GM19193 (cell line): ENCODE results near the gene TEDC1.

ENCODE experiments used
- POLR2A ChIP-seq: IDR thresholded peaks from 4 replicates; pipeline ENCODE4 v1.6.1; 2011; ENCODE audit not compliant: insufficient read depth, insufficient read length; ENCODE audit errors: extremely low read depth

The TEDC1 gene, protein sequence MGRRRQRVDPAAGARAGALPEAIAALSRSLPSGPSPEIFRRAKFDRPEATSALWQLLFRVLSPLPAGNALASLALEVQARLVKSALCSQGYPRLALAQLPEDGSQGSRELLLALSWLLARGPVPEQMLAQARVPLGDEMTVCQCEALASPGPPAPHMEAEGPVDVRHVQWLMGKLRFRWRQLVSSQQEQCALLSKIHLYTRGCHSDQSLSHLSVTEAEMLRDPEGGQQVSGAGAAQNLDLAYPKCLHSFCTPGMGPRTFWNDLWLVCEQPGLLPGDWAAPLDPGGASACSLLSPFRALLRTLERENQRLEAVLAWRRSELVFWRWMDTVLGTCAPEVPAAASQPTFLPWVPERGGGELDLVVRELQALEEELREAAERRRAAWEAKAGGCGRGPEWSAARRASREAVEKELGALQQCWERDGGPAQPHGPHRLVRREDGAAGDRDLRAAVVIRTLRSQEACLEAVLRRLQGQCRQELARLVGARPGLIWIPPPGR

DNA sequence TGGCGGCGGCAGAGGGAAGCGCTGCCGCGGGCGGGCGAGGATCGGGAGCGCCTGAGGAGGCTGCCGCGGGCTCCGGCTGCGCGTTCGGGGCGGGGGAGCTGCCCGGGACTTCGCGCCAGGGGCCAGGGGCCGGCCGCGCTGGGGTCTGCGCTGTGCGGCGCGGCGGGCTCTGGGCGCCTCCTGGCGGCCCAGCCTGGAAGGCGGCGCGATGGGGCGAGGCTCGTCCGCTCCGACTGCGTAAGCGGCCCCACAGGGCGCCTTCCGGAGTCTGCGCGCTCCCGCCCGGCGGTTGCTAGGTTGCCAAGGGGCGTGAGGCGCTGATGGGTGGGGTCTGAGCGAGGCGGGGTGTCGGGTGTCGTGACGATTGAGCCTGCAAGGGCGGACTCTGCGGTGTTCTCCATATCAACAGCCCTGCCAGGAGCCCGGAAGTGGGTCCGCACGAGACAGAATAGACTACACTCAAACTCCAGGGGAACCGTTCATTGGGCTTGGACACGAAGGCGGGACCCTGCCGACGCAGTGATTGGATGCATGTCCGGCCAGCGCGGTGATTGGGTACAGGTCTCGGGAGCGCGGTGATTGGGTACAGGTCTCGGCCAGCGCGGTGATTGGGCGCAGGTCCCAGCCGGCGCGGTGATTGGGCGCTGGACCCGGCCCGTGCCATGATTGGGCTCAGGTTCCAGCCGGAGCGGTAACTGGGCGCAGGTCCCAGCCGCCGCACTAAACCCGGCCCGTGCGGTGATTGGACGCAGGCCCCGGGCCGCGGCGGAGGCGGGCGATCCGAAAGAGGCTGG, at the start of gene TEDC1:
TEDC1 (plus strand) TSS at position 675 of the 794 bp plus-strand sequence. CDS start 130 bp downstream, outside the sequence.
- TF ChIP-seq POLR2A, result peak; percentile 77

DNA sequence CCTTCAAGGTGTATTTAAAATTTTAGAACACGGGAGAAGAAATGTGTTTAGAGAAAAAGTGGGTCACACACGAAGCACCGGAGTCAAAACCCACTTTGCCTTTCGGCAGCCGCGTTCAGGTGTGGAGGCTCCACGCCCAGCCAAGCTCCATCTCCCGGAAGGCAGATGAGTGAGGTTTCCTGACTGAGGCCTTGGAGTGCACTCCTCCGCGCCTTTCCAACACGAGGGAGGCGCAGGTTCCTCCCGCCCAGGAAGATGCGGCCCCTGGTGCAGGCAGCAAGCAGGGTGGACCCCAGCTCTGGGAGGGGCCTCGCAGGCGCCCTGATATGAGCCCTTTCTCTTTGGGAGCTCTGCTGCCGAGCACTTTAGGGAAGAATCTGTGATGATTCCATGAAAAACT, 48.9 kb upstream of the TEDC1 start:
- TF ChIP-seq POLR2A, result no peak

GRCh38 chr14:105442834-105443233, 48.2 kb upstream of the TEDC1 start:
- TF ChIP-seq POLR2A, result no peak

DNA sequence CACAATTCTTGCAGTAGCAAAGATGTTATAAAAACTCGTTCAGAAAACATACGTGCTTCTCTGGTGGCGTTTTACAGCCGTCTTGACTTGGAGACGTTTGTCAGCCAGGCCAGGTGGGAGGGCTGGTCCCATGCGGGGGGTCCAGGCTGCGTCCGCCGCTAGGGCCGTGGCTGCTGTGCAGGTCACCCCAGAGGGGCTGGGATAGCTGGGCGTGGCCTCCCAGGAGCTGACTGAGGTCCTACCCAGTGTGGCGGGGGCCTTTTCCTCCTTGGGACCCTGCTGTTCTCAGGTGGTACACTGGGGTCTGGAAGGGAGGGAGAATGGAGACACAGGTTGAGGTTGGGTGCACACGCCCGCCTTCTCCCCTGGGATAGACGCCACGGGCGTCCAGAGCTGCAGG, 46.2 kb upstream of the TEDC1 start:
- TF ChIP-seq POLR2A, result no peak

DNA sequence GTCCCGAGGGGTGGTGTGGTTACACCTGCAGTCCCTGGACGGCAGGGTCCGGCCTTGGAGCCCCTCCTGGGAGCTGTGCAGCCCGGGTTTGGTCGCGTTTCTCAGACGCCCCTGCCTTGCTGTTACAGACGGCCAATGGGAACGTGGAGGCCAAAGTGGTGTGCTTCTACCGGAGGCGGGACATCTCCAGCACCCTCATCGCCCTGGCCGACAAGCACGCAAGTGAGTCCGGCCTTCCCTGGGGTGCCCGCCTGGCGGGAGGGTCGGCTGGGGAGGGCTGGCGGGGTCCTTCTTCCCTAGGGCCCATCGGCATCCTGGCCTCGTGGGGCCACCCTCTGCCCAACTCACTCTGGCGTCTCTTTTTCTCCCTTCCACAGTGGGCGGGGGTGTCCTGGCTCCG, 45.8 kb upstream of the TEDC1 start:
- TF ChIP-seq POLR2A, result no peak

- no peak for TF ChIP-seq POLR2A
These were observed 44.9 kb upstream of the TEDC1 start for GRCh38 chr14:105445901-105446845.

DNA sequence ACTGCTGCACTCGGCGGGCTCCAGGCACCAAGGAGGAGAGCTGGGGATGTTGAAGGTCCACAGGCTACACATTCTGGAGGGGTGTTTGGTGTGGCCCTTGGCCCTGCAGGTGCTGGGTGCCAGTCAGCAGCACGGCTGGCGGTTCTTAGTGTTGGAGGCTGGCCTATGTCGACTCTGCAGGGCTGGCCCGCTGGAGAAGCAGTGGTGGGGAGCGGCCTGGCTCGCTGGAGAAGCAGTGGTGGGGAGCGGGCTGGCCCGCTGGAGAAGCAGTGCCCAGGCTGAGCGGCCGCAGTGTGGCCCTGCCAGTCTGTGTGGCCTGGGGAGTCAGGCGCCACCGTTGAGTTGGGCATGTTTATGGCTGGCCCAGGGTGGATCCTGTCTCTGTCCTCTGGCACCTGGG, 44.1 kb upstream of the TEDC1 start:
- no peak for TF ChIP-seq POLR2A

DNA sequence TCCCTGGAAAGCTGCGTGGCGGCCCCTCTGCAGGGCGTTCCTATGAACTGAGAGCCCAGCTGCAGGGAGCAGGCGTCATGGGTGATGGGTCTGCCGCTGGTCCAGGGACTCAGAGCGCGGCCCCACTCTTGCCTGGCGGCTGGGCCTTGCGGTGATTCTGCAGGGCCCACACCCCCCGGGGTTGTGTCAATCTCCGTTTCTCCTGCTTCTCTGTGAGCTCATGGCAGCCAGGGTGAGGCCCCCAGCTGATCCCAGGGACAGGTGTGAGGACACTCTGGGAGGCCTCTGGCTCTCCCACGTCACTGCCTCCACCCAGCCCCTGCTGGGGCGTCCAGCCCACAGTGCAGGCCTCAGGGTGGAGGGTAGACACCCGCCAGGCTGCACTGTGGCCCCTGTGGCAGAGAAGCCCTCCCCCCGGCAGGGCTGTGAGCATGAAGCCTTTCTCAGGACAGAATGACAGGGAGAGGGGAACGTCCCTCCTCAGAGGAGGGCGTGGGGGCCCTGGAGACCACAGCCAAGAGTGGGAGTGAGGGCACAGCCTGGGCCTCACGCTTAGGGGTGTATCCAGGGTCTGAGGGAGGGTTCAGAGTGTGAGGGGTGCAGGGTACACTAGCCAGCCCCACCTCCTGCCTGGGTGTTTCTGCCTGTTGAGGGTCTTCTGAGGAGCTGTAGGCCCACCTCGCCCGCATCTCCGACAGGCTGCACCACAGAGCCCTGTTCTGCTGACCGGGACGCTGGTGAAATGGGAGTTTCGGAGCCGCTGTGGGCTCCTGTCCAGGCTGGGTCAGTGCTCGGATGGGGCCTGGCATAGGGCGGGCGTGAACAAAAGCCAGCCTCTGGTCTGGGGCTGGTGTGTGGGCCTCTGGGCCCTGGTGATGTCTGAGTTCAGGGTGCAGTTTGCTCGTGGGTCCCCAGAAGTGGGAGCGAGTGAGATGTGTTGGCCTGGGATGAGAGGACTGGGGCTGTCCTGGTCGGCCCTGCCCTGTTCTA, 43.1 kb upstream of the TEDC1 start:
- TF ChIP-seq POLR2A, result no peak

DNA sequence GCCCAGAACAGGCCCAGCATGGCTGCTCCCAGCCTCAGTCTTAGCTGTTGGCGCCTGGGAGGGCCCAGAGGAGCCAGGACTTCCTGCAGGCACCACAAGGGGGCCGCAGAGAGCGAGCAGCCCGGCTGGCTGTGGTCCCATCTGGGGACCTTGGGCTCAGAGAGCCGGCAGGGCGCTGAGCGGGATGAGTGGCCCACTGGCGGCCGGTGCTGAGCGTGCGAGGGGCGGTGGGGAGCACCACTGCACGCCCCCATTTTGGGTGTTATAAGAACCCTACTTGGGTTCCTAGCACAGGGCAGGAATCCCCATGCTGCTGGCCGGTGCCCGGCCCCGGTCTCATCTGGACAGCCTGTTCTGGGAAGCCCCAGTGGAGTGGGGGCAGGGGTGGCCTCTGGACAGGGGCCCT, 42.3 kb upstream of the TEDC1 start:
- no peak for TF ChIP-seq POLR2A

DNA sequence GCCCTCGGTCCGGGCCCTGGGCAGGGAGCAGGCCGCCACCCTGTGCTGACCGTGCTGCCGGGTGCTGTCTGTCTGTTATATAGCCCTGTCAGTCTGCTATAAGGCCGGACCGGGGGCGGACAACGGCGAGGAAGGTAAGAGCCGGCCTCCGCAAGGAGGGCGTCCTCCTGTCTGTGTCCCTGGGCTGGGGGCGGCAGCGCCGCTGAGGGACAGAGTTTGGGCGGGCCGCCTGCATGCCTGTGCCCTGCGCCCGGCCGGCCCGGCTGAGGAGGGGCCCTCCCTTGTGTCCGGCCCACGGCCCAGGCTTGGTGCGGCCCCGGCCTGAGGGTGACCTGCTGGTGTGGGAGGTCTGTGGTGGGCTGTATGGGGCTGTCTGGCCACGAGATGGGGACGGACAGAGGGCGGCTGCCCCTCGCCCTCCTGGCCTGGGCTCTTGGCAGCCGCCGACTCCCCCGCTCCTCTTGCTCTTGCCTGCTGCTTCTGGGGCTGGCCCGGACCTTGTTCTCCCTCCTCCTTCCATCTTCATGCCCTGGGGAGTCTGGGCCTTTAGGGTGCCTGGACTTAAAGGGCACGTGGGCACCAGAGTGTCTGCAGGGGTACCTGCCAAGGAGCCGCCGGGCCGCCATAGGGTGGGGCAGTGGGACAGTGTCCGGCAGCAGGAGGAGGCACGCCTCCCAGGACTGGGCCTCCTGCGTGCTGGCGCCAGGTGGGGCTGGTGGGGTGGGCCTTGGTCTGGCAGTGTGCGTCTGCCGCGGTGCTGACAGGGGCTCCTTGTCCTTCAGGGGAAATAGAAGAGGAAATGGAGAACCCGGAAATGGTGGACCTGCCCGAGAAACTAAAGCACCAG, 41.5 kb upstream of the TEDC1 start:
- TF ChIP-seq POLR2A, result no peak

DNA sequence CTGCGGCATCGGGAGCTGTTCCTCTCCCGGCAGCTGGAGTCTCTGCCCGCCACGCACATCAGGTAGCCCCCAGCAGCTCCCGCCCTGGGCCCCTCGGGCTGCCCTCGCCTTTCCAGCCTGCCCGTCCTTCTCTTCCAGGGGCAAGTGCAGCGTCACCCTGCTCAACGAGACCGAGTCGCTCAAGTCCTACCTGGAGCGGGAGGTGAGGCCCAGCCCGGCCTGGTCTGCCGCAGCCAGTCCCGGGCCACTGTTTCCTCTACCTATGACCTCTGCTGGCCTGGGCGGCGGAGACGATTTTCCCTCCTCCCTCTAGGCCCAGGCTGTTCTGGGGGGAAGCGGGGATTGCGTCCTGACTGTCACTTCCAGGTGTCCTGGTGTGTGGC, 40.9 kb upstream of the TEDC1 start:
- no peak for TF ChIP-seq POLR2A

DNA sequence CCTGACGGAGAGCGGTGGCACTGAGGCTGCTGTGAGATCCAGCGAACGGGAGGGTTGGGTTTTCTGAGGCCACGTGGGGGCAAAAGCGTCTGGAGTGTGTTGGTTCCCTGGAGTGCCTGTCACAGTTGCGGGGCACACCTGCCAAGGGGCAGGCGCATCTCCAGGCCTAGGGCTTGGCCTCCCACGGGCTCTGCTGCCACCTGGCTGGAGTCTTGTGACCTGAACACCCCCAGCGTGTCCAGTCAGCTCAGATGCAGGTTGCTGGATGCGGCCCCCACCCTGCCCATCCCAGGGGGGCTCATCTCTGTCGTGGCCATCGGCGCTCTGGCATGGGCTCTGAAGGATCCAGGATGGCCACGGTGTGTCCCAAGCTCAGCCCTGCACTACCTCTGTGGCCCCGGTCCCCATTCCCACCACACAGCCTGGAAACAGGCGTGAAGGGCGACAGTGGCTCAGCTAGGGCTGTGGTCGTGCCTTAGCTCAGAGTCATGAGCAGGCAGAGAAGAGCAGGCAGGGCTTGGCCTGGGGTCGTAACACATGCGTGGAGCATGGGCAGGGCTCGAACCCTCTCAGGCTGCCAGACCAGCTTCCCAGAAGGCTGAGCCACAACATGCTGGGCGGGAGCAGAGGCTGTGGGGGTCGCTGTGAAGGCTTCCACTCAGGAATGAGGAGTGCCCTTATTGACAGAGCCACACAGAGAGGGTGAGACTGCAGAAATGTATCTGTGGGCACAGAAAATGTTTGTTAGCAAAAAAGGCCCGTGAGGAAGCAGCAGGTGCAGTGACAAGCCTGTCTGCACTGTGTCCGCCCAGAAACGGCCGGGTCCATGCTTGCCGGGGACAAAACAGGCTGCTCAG, 40.0 kb upstream of the TEDC1 start:
- TF ChIP-seq POLR2A, result no peak

DNA sequence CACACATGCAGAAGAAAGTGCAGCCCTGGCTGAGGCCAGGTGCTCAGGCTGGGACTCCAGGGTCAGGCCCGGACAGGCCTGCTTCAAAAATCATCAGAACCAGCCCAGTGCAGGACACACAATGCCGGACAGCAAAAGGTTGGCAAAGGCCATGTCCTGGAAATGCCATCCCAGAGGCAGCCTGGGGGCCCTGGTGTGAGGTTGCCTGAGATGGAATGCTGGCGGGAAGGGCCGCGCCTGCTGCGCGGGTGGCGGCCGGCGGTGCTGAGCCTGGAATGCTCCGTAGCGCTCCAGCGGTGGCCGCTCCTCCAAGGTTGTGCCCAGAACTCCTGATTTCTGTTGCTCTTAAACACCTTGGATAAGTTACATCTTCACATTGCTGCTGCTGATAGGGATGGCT, 38.1 kb upstream of the TEDC1 start:
- TF ChIP-seq POLR2A, result no peak
